T-helper 17 cell (primary cell): ENCODE measurements around the gene CTNND2. TPM values are rescaled to one million over a fixed set of nuclear protein-coding genes. Genes with fewer than 3 reads are reported as not detected.

Source experiments
- ATAC-seq: fragments of 150-1000 bp; cut with Tn5 transposase; 2 replicates; pipeline ENCODE4 v1.10.0; 2021; ENCODE audit warnings: mild to moderate bottlenecking, moderate library complexity
- DNase-seq, 3 donors: peaks; one replicate each; pipeline versions ENCODE4 v3.0.0 to v3.0.0-alpha.2; 2020 to 2021
- H3K9me3 ChIP-seq: one replicate; pipeline ENCODE4 v1.7.0; 2013; ENCODE audit warnings: low read length, mild to moderate bottlenecking; ENCODE audit not compliant: control insufficient read depth, poor library complexity, severe bottlenecking
- H3K27ac Mint-ChIP-seq: one replicate; pipeline ENCODE4 v1.8.0; 2022; ENCODE audit warnings: mild to moderate bottlenecking, moderate library complexity, mixed read lengths
- H3K27me3 Mint-ChIP-seq: one replicate; pipeline ENCODE4 v1.8.0; 2022; ENCODE audit warnings: mixed read lengths
- H3K36me3 Mint-ChIP-seq: one replicate; pipeline ENCODE4 v1.8.0; 2022; ENCODE audit warnings: low read depth, mixed read lengths
- H3K4me1 Mint-ChIP-seq: one replicate; pipeline ENCODE4 v1.8.0; 2022; ENCODE audit warnings: mild to moderate bottlenecking, mixed read lengths
- H3K4me3 Mint-ChIP-seq: one replicate; pipeline ENCODE4 v1.8.0; 2022; ENCODE audit warnings: mild to moderate bottlenecking, moderate library complexity, mixed read lengths
- total RNA-seq, 4 donors: library from RNA in 2 of 4; stranded (reverse) in 2 of 4; gene quantifications; one replicate each; pipeline ENCODE4 v1.2.3 and lab custom pipeline; 2022 to 2026

The CTNND2 gene, protein sequence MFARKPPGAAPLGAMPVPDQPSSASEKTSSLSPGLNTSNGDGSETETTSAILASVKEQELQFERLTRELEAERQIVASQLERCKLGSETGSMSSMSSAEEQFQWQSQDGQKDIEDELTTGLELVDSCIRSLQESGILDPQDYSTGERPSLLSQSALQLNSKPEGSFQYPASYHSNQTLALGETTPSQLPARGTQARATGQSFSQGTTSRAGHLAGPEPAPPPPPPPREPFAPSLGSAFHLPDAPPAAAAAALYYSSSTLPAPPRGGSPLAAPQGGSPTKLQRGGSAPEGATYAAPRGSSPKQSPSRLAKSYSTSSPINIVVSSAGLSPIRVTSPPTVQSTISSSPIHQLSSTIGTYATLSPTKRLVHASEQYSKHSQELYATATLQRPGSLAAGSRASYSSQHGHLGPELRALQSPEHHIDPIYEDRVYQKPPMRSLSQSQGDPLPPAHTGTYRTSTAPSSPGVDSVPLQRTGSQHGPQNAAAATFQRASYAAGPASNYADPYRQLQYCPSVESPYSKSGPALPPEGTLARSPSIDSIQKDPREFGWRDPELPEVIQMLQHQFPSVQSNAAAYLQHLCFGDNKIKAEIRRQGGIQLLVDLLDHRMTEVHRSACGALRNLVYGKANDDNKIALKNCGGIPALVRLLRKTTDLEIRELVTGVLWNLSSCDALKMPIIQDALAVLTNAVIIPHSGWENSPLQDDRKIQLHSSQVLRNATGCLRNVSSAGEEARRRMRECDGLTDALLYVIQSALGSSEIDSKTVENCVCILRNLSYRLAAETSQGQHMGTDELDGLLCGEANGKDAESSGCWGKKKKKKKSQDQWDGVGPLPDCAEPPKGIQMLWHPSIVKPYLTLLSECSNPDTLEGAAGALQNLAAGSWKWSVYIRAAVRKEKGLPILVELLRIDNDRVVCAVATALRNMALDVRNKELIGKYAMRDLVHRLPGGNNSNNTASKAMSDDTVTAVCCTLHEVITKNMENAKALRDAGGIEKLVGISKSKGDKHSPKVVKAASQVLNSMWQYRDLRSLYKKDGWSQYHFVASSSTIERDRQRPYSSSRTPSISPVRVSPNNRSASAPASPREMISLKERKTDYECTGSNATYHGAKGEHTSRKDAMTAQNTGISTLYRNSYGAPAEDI (N-terminal part only)
- total RNA-seq, result 1 to 10 TPM in 1 of 2 donors, under 1 TPM in 1; 0.94 to 1.6 TPM
- total RNA-seq (lab: John Stamatoyannopoulos, UW), result 0.12 to 0.30 reads per million in 2 donors

DNA sequence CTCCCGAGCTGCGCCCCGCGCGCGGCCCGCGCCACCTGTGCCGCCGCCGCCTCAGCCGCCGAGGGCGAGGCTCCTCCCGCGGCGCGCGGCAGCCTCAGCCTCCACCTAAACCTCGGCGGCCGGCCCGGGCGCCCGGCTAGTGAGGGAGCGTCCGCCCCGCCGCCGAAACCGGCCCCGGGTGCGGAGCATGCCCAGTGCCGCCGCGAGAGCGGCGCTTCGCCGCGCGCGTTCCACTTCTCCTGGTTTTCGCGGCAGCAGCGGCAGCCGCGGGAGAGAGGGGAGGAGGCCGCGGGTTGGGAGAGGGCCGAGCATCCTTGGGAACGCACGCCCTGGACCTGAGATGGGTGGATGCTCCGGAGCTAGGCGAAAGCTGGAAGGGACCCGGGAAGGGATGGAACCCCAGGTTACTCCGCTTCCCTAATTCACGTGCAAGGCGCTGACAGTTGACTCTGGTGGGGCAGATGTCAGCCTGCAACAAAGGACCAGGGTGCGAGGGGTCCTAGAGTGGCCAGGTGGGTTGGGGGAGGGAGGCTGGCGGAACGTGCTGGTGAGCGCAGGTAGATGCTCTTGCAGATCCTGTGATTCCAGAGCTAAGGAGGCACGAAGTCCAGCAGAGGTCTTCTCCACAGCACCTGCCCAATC lies at the start of gene CTNND2:
Gene CTNND2, minus strand, starts transcription at position 182 of the 642 bp plus-strand sequence. CDS start 593 bp downstream, outside the sequence.
- DNase-seq (no peak), ATAC-seq (no peak)
- peaks cover 25% of the 10 kb centered on the region for H3K27me3 Mint-ChIP-seq
- H3K9me3 ChIP-seq, result no peaks in the 10 kb centered on the region
- peak within 1 kb of the TSS; percentile 74 for H3K4me3 Mint-ChIP-seq
- no peak within 1 kb of the TSS for H3K27ac Mint-ChIP-seq
- H3K36me3 Mint-ChIP-seq, result peaks cover 6% of the 10 kb centered on the region
- H3K4me1 Mint-ChIP-seq, result no peaks in the 10 kb centered on the region

DNA sequence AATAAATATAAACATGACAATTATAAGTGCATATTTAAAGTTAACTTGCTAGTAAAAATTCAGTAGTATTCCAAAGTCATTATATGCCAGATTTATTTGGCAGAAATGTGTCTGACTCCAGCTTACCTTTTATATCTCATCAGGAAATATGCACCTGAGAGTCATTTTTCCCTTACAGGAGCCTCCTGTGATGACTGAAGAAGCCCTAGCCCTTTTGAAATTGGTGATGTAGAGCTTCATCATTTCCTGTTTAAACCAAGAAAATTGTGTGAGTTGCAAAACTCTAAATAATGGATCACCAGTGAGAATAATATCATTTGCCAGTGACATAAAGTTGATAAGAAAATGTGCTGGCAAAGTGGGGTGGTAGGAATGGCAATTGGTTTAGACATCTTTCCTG lies 42.1 kb upstream of the CTNND2 start:
- Mint-ChIP-seq H3K4me3 (no peak overlapping the region), H3K27me3 (no peaks in the 10 kb centered on the region), H3K4me1 (no peaks in the 10 kb centered on the region), H3K36me3 (no peaks in the 10 kb centered on the region), H3K27ac (no peak overlapping the region)
- no peak for ATAC-seq
- DNase-seq, result no peak
- no peaks in the 10 kb centered on the region for H3K9me3 ChIP-seq

GRCh38 chr5:11941566-11941965 lies 37.3 kb upstream of the CTNND2 start:
- DNase-seq (no peak), ATAC-seq (no peak)
- Mint-ChIP-seq H3K4me3 (no peak overlapping the region), H3K27me3 (no peaks in the 10 kb centered on the region), H3K36me3 (no peaks in the 10 kb centered on the region), H3K4me1 (no peaks in the 10 kb centered on the region), H3K27ac (no peak overlapping the region)
- H3K9me3 ChIP-seq, result no peaks in the 10 kb centered on the region

- Mint-ChIP-seq H3K4me1 (no peaks in the 10 kb centered on the region), H3K4me3 (no peak overlapping the region), H3K27ac (no peak overlapping the region), H3K27me3 (no peaks in the 10 kb centered on the region), H3K36me3 (no peaks in the 10 kb centered on the region)
- no peak for DNase-seq
- no peaks in the 10 kb centered on the region for H3K9me3 ChIP-seq
- ATAC-seq, result no peak
Observed at GRCh38 chr5:11931638-11932037, 27.4 kb upstream of the CTNND2 start.

DNA sequence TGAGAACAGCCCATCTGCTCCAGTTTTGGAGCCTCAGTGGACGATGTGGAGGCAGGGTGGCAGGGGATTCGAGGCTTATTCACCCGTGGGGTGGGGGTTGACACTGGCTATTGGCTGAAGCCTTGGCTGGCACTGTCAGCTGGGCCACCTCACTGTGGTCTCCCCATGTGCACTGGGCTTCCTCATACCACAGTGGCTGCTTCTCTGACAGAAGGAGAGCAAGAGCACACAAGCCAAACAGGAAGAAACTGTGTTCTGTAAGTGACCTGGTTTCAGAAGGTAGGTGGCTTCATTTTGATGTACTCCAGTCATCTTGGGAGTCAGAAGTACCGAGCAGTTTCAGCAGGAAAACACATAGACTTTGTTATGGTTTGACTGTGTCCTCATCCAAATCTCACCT lies 24.7 kb upstream of the CTNND2 start:
- no peak for DNase-seq
- Mint-ChIP-seq H3K4me1 (no peaks in the 10 kb centered on the region), H3K36me3 (no peaks in the 10 kb centered on the region), H3K27me3 (no peaks in the 10 kb centered on the region), H3K4me3 (no peak overlapping the region), H3K27ac (no peak overlapping the region)
- ATAC-seq, result no peak
- H3K9me3 ChIP-seq, result no peaks in the 10 kb centered on the region

DNA sequence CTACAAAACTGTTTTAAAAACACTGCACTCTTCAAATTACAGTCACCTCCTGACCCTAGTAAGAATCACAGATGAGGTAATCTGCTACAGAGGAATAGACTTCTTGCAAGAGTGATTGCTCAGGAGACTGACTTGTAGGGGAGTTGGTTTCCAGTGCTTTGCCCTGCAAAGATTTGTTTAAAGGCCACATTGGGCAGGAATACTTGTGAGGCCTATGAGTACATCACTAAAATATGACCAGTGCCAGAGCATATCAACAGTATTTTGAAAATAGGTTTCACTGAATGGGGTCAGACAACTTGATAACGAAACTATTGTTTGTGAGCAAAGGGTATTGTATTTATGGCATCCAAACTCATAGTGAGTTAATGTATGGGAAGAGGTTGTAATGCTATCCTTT lies 21.5 kb upstream of the CTNND2 start:
- Mint-ChIP-seq H3K4me3 (no peak overlapping the region), H3K4me1 (no peaks in the 10 kb centered on the region), H3K36me3 (no peaks in the 10 kb centered on the region), H3K27me3 (no peaks in the 10 kb centered on the region), H3K27ac (no peak overlapping the region)
- H3K9me3 ChIP-seq, result no peaks in the 10 kb centered on the region
- ATAC-seq (no peak), DNase-seq (no peak)

DNA sequence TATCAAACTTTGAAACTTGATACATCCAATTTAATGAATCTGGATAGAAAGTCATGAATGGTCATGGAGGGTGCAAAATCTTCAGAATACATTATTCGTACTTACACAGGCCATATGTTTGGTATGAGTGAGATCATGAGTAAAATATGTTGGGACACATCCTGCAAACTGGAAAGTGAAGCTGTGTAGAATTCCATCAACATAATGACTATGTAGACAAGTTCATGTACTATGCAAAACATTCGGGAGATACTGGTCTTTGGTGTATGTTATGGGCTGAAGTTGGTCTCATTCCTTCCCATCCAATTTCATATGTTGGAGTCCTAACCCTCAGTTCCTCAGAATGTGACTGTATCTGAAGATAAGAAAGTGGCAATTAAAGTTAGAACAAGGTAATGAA lies 18.1 kb upstream of the CTNND2 start:
- H3K4me3 Mint-ChIP-seq, result no peak overlapping the region
- H3K9me3 ChIP-seq, result no peaks in the 10 kb centered on the region
- no peak overlapping the region for H3K27ac Mint-ChIP-seq
- DNase-seq, result no peak
- H3K36me3 Mint-ChIP-seq, result no peaks in the 10 kb centered on the region
- H3K27me3 Mint-ChIP-seq, result no peaks in the 10 kb centered on the region
- no peak for ATAC-seq
- no peaks in the 10 kb centered on the region for H3K4me1 Mint-ChIP-seq

- no peaks in the 10 kb centered on the region for H3K9me3 ChIP-seq
- DNase-seq, result no peak
- Mint-ChIP-seq H3K4me3 (no peak overlapping the region), H3K27me3 (no peaks in the 10 kb centered on the region), H3K36me3 (no peaks in the 10 kb centered on the region), H3K4me1 (no peaks in the 10 kb centered on the region), H3K27ac (no peak overlapping the region)
- no peak for ATAC-seq
Observed at GRCh38 chr5:11918463-11919045, 14.3 kb upstream of the CTNND2 start.

GRCh38 chr5:11909471-11909870 lies 5.2 kb upstream of the CTNND2 start:
- peaks cover 3% of the 10 kb centered on the region for H3K36me3 Mint-ChIP-seq
- ATAC-seq, result no peak

GRCh38 chr5:11906497-11906896 lies 2.3 kb upstream of the CTNND2 start:
- peaks cover 25% of the 10 kb centered on the region for H3K27me3 Mint-ChIP-seq
- H3K4me3 Mint-ChIP-seq, result no peak overlapping the region
- no peaks in the 10 kb centered on the region for H3K9me3 ChIP-seq
- H3K27ac Mint-ChIP-seq, result no peak overlapping the region
- ATAC-seq (no peak), DNase-seq (no peak)
- peaks cover 6% of the 10 kb centered on the region for H3K36me3 Mint-ChIP-seq
- no peaks in the 10 kb centered on the region for H3K4me1 Mint-ChIP-seq

More at GRCh38 chr5:11909471-11909870, 5.2 kb upstream of the CTNND2 start:
- Mint-ChIP-seq H3K4me1 (no peaks in the 10 kb centered on the region), H3K4me3 (no peak overlapping the region), H3K27me3 (peaks cover 7% of the 10 kb centered on the region), H3K27ac (no peak overlapping the region)
- no peaks in the 10 kb centered on the region for H3K9me3 ChIP-seq
- DNase-seq, result no peak

GRCh38 chr5:11905206-11905605 lies 960 bp upstream of the CTNND2 start:
- H3K9me3 ChIP-seq, result no peaks in the 10 kb centered on the region
- peak overlapping the region; percentile 74 for H3K4me3 Mint-ChIP-seq
- peaks cover 6% of the 10 kb centered on the region for H3K36me3 Mint-ChIP-seq
- H3K27ac Mint-ChIP-seq, result no peak overlapping the region
- DNase-seq (no peak), ATAC-seq (no peak)
- H3K27me3 Mint-ChIP-seq, result peaks cover 25% of the 10 kb centered on the region
- no peaks in the 10 kb centered on the region for H3K4me1 Mint-ChIP-seq

DNA sequence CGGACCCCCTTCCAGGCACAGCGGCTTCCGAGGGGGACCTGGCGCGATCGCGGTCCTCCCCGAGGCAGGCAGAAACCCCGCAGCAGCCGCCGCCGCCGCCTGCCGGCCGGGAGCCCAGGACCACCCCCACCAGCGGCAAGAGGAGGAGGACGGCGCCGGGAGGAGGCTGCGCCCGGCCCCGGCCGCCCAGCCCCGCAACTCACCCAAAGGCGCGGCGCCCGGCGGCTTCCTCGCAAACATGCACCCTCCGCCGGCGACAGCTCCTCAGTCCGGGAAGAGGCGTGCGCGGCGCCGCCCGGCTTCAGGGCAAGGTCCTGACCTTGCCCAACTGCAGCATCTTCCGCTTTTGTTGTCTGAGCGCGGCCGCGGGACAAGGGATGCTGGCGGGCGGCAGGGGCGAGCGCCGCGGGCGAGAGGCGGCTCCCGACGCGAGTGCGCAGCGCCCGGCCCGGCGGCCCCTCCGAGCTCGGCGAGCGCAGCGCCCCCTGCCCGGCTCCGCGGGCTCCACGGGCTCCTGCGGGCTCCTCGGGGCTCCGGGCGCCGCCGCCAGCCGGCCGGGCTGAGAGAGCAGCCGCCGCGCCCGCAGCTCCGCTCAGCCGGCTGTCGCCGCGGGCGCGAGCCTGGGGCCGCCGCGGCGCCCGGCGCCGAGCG lies 507 bp downstream of the CTNND2 start:
- Mint-ChIP-seq H3K4me3 (peak overlapping the region; percentile 70), H3K4me1 (no peaks in the 10 kb centered on the region), H3K36me3 (peaks cover 6% of the 10 kb centered on the region), H3K27me3 (peaks cover 25% of the 10 kb centered on the region), H3K27ac (no peak overlapping the region)
- ATAC-seq, result no peak
- H3K9me3 ChIP-seq, result no peaks in the 10 kb centered on the region
- no peak for DNase-seq
